Activated CD4-positive, alpha-beta T cell treated with anti-CD3 and anti-CD28 coated beads, Interleukin-2, Interleukin-4, amounts not matched to agents 100 ng/mL and 50 ng/mL, durations not matched to agents 16 hours and 8 hours (primary cell): ENCODE measurements around the gene PDLIM1.
"Not testable (repeated sequence)": the region's sequence is repeated elsewhere in the genome, so short reads cannot be mapped to it uniquely, and the experiment has no call there.

ENCODE experiments used
- DNase-seq: peaks from one replicate; pipeline ENCODE4 v3.0.0-alpha.2; 2020; ENCODE audit warnings: low spot score

PDLIM1 gene

DNA sequence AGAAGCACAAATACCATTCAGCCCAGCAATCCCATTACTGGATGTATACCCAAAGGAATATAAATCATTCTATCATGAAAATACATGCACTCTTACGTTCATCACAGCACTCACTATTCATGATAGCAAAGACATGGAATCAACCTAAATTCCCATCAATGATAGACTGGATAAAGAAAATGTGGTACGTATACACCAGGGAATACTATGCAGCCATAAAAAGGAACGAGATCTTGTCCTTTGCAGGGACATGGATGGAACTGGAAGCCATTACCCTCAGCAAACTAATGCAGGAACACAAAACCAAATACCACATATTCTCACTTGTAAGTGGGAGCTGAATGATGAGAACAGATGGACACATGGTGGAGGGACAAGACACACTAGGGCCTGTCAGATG is 50.7 kb downstream of the PDLIM1 start:
- DNase-seq = not testable (repeated sequence)

DNA sequence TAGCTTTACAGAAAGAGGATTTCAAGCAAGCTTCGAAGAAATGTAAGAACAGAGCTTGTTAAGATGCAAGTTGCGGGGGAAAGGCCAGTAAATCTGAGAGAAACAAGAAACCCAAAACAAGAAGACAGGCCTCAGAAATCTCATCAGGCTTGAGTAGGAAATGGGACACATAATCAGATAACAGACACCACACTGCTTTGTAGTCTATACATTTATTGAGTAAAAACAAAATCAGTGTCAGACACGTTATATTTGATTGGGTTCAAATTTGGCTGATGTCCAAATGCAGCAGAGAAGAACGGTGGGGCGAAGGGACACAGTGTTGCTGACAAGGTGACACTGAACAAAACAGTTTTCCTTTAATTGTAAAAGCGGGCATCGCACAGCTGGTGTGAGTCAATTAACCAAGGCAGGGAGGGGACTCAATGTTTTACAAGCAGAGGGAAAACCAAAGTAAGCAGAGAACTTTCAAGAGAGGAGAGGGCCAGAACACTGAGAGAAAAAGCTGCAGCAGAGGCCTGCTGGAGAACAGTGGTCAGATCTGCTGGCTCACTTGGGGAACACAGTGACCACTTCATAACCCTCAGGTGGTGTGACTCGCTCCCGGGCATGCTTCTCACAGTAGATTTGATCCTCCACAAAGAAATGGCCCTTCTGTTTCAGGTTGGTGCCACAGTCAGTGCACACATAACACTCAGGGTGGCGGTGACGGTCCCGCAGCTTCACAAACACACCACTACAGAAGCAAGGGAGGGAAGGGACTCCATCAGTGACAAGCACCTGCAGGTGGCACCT is 53.2 kb downstream of the PDLIM1 start:
- no peak for DNase-seq

GRCh38 chr10:95236068-95236903 is 54.5 kb downstream of the PDLIM1 start:
- DNase-seq = peak; percentile 75

GRCh38 chr10:95235676-95236067 is 55.1 kb downstream of the PDLIM1 start:
- no peak for DNase-seq

- no peak for DNase-seq
Observed at GRCh38 chr10:95234951-95235350, 55.9 kb downstream of the PDLIM1 start.

GRCh38 chr10:95233377-95234034 is 57.3 kb downstream of the PDLIM1 start:
- DNase-seq = no peak

GRCh38 chr10:95230677-95231586 is 59.9 kb downstream of the PDLIM1 start:
- not testable (repeated sequence) for DNase-seq

- no peak for DNase-seq
Observed at GRCh38 chr10:95229724-95230627, 60.8 kb downstream of the PDLIM1 start.

- DNase-seq = not testable (repeated sequence)
Observed at GRCh38 chr10:95228934-95229723, 61.7 kb downstream of the PDLIM1 start.

DNA sequence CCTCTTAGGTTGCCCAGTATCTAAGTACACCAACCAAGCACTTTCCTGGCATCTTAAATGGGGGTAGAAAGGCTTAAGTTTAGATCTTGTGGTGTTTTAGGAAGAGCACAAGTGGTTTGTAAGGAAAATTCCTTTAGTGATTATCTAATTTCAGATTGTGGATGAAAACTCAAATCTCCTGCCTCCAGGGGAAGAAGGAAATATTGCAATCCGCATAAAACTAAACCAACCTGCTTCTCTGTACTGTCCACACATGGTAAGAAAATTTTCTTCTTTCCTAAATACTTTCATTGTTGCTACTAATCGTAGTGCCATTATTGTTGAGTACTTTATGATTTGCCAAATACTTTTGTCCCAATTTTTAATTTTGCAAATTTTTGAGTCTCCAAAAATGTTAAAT is 65.7 kb downstream of the PDLIM1 start:
- DNase-seq = no peak

GRCh38 chr10:95221124-95221523 is 69.7 kb downstream of the PDLIM1 start:
- DNase-seq = no peak

DNA sequence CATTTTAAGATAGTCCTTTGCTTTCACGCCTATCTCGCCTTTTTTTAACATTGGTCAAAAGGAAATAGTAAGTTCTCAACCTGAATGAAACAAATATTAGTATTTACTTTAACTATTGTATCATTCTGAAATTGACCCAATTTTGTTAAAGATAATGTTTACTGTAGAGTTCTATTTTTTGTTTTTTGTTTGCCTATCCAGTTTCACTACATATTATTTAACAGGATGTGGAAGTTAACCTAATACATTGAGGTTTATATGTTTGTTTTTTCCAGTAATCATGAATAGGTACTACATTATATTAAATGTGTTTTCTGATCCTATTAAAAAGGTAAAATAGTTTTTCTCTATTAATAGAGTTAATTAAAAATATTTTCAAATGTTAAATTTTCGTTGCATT is 70.3 kb downstream of the PDLIM1 start:
- no peak for DNase-seq

DNA sequence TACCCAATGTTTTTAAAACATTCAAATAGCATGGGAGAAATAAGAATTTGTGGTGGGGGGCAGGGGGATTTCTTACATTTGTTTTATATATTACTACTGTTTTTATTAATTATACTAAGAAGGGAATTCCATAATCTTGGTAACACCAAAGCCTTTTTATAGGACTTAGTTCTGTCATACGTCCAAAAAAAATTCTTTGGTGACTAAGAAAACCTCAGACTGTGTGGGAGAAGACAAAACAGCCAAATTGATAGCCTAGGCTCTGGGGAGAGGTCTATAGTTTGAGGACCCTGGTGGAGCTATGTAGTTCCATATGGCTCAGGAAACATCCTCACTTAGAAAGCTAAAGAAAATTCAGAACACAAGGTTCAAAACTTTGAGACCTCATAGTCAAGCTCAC is 73.3 kb downstream of the PDLIM1 start:
- no peak for DNase-seq

DNA sequence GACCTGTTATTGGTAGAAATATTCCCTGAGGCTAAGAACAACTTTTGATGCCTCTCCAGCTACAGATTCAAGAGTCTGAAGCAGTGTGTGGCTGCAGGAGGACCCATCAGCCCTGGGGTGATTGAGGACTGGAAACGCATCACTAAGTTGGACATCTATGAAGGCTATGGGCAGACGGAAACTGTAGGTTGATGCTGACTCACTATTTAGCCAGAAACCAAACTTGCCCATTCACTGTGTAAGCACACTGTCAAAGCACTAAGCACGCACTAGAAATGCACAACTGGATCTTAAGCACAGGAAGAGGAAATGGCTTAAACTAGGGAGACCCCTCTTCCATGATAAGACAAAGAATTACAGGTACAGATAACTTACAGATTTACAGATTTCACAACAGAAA is 76.0 kb downstream of the PDLIM1 start:
- DNase-seq = no peak

DNA sequence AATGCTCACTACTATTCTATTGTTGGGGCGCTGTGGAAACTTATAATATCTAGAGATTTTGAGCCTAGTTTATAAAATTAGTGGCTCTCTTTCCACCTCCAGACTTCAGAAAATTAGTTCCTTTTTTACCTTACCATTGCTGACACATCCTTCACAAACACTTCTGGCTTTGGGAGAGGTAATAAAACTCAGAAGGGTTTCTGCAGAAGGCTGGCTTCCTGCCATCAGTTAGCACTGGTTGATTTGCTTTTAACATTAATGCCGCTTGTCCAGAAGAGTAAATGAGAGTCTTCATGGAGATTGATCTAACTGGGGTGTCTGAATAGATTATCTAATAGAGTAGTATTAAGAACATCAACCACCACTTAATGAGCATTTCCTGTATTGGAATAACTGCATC is 76.4 kb downstream of the PDLIM1 start:
- DNase-seq = no peak

DNA sequence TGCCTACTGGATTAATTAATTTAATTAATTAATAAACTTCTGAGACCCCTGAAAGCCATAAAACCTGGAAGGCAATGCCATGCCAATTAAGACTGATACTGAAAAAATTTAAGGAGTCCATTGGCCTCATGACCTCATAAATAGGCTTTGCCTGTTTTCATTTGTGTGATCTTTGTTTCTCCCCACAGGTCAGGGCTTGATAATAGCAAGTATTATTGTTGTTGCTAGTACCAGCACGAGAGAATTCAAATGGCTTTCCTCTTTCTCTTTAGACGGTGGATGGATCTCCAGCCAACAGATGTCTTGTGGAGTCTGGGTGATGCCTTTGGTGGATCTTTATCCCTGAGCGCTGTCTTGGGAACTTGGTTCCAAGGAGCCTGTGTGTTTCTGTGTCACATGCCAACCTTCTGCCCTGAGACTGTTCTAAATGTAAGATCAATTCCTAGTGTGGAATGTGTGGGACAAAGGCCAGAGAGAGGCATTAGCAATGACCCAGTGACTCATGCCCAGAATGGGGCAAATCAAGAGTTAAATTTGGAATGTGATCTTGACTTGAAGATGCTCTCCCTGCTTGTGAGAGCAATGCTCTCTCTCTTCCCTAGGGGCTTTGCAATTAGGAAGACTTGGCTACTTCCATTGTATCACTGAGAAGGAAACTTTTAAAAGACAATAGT is 79.1 kb downstream of the PDLIM1 start:
- DNase-seq = no peak

DNA sequence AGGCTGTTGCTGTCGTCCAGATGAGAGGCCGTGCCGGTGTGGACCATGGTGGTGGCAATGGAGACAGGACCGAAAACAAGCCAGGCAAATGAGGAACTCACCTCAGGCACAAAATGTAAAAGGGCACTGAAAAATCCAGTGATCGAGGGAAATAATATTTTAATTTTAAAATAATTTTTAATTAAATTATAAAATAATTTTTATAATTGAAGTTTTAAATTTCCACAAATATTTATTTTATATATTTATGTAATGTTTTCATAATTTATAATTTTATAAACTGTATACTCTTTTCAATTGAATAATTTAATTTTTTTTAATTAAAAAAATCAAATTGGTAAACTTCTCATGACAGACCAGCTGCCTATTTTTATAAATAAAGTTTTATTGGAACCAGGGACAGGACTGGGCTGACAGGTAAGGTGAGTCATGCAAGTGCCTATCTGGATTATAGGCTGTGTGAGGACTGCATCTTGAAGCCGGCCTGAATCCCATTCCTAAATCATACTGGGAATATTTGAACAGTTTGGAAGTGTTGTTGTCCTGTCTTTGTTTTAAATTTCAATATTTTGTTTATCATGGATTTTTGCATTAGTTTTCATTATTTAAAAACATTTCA is 81.2 kb downstream of the PDLIM1 start:
- DNase-seq = no peak

DNA sequence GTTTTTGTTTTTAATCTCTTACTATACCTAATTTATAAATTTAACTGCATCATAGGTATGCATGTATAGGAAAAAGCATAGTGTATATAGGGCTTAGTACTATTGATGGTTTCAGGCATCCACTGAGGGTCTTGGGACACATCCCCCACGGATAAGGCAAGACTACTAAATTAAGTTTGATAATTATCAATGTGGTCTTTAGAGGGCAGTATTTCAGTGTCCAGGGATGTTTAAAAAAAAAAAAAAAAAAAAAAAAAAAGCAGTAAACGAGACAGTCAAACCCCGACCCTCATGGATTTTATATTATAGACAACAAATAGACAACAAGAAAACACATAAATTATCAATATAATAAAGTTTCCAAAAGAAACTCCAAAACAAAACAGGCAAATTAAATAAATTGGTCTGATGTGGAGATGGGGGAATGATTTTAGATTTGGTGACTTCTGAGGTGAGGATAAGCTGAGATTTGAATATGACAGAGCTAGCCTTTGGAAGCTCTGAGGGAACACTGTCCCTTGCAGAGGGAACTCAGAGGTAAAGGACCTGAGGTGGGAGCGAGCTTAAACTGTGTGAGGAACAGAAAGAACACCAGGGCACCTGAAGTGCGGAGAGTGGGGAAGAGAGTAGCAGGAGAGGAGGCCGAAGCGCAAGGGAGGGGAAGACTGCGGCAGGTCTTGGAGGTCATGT is 82.0 kb downstream of the PDLIM1 start:
- DNase-seq = no peak
